GM12878 (cell line): ENCODE data around the gene CETP. TPM values are rescaled to one million over a fixed set of nuclear protein-coding genes. Genes with fewer than 3 reads are reported as not detected.

Experiments used
- ATAC-seq: fragments of 200-7000 bp; cut with Tn5 transposase; 3 replicates; pipeline ENCODE4 v1.9.1; 2020; ENCODE audit warnings: mild to moderate bottlenecking, moderate library complexity
- BruUV-seq: library from RNA; stranded (reverse); fragments of 400-500 nt; replicated peaks from 2 replicates; lab custom pipeline; 2021; lab: Mats Ljungman, UMichigan
- CTCF ChIA-PET: fragments of 300-600 bp; sonication (Branson Sonifier 250); formaldehyde crosslinking; extraction: SDS; loops from one replicate; lab custom pipeline; 2021; ENCODE audit warnings: inconsistent platforms; lab: Yijun Ruan, JAX
- POLR2A ChIA-PET: fragments of 350-600 bp; formaldehyde crosslinking; extraction: SDS; loops from one replicate; lab custom pipeline; 2021; ENCODE audit warnings: inconsistent platforms; lab: Charles Lee
- RAD21 ChIA-PET: fragments of 300-600 bp; sonication (Branson Sonifier 250); formaldehyde crosslinking; loops from one replicate; lab custom pipeline; 2023; ENCODE audit warnings: antibody characterized with exemption; ENCODE audit not compliant: unreplicated experiment; lab: Charles Lee
- SMC1A ChIA-PET: fragments of 300-600 bp; sonication (Branson Sonifier 250); formaldehyde crosslinking; loops from one replicate; lab custom pipeline; 2023; ENCODE audit not compliant: unreplicated experiment, uncharacterized antibody; lab: Charles Lee
- DNase-seq: peaks from one replicate; pipeline ENCODE4 v3.0.0-alpha.2; 2011; ENCODE audit warnings: low read depth, low spot score
- FAIRE-seq: peaks from 3 replicates; lab custom pipeline; 2011; peaks lifted over from hg19 to GRCh38; lab: Jason Lieb, UNC
- H2AFZ ChIP-seq: 2 replicates; pipeline ENCODE4 v1.6.0; 2011; ENCODE audit warnings: low read depth, low read length, control low read depth; ENCODE audit not compliant: control insufficient read depth
- H3K27ac ChIP-seq: 2 replicates; pipeline ENCODE4 v1.5.1; 2011; ENCODE audit warnings: control low read depth; ENCODE audit not compliant: control insufficient read depth, insufficient read depth
- H3K27me3 ChIP-seq, 2 experiments: replicated peaks in 1 of 2; 2 replicates each; pipeline versions ENCODE4 v1.6.0 to v1.6.1; 2011; ENCODE audit warnings: low read length in 1 of 2; ENCODE audit not compliant: control insufficient read depth in 2 of 2, insufficient read depth in 2 of 2
- H3K36me3 ChIP-seq, 2 experiments: 2 replicates each; pipeline ENCODE4 v1.5.1; 2011; ENCODE audit warnings: low read length in 1 of 2; ENCODE audit not compliant: control insufficient read depth in 2 of 2, insufficient read depth in 2 of 2
- H3K4me1 ChIP-seq: 2 replicates; pipeline ENCODE4 v1.6.1; 2011; ENCODE audit warnings: mild to moderate bottlenecking, low read length, moderate library complexity, mixed read lengths; ENCODE audit not compliant: control insufficient read depth, insufficient read depth
- H3K4me2 ChIP-seq: 2 replicates; pipeline ENCODE4 v1.6.0; 2011; ENCODE audit warnings: control low read depth; ENCODE audit not compliant: control insufficient read depth, insufficient read depth
- H3K4me3 ChIP-seq: fragments of 200-600 bp; sonication (generic); 2 replicates; pipeline ENCODE4 v1.5.1; 2016
- H3K79me2 ChIP-seq: 2 replicates; pipeline ENCODE4 v1.6.0; 2011; ENCODE audit warnings: low read length; ENCODE audit not compliant: control insufficient read depth, insufficient read depth
- H3K9ac ChIP-seq: 2 replicates; pipeline ENCODE4 v1.8.0; 2011; ENCODE audit warnings: low read length, control low read depth, mixed read lengths; ENCODE audit not compliant: control insufficient read depth, insufficient read depth
- H3K9me3 ChIP-seq: replicated peaks from 3 replicates; pipeline ENCODE4 v1.5.1; 2011; ENCODE audit warnings: mild to moderate bottlenecking, low read length; ENCODE audit not compliant: control insufficient read depth, insufficient read depth
- H4K20me1 ChIP-seq: 2 replicates; pipeline ENCODE4 v1.6.0; 2011; ENCODE audit not compliant: control insufficient read depth, insufficient read depth
- BCL3 ChIP-seq: IDR thresholded peaks from 2 replicates; pipeline ENCODE4 v1.6.1; 2011; ENCODE audit warnings: borderline replicate concordance, low read depth, mild to moderate bottlenecking, moderate library complexity, low read length; ENCODE audit not compliant: insufficient read depth, poor library complexity, severe bottlenecking
- BMI1 ChIP-seq: fragments of 450-650 bp; IDR thresholded peaks from 2 replicates; pipeline ENCODE4 v1.6.1; 2016; ENCODE audit warnings: mild to moderate bottlenecking, moderate library complexity, borderline replicate concordance
- DPF2 ChIP-seq: fragments of 450-650 bp; IDR thresholded peaks from 2 replicates; pipeline ENCODE4 v1.6.1; 2017; ENCODE audit warnings: mild to moderate bottlenecking
- EP300 ChIP-seq, 2 experiments: fragments of 150-350 bp in 1 of 2; IDR thresholded peaks; 2 replicates each; pipeline ENCODE4 v1.6.1; 2011 to 2012; ENCODE audit warnings: low read depth in 2 of 2, low read length in 2 of 2, borderline replicate concordance in 1 of 2, improper control_type of control experiment in 1 of 2, inconsistent platforms in 1 of 2; ENCODE audit not compliant: control insufficient read depth in 1 of 2
- GATAD2B ChIP-seq: fragments of 450-650 bp; conservative IDR thresholded peaks from 2 replicates; pipeline ENCODE4 v1.6.1; 2017; ENCODE audit warnings: low read depth, mild to moderate bottlenecking, moderate library complexity
- POLR2AphosphoS2 ChIP-seq: IDR thresholded peaks from 2 replicates; pipeline ENCODE4 v1.6.1; 2011; ENCODE audit warnings: low read depth, mild to moderate bottlenecking, low read length, improper control_type of control experiment, moderate library complexity
- POLR2AphosphoS5 ChIP-seq: IDR thresholded peaks from 2 replicates; pipeline ENCODE4 v1.6.1; 2011; ENCODE audit warnings: mild to moderate bottlenecking, low read length, inconsistent platforms
- RBBP5 ChIP-seq: fragments of 200-600 bp; sonication (generic); conservative IDR thresholded peaks from 2 replicates; pipeline ENCODE4 v1.6.1; 2016
- REST ChIP-seq: IDR thresholded peaks from 2 replicates; pipeline ENCODE4 v1.6.1; 2012; ENCODE audit warnings: mild to moderate bottlenecking, low read depth, low read length
- TCF12 ChIP-seq: IDR thresholded peaks from 2 replicates; pipeline ENCODE4 v1.6.1; 2011; ENCODE audit warnings: low read depth, mild to moderate bottlenecking, low read length
- TCF7 ChIP-seq: IDR thresholded peaks from 2 replicates; pipeline ENCODE4 v1.6.1; 2014; ENCODE audit warnings: antibody characterized with exemption, borderline replicate concordance
- WGBS: methylation state at CpG from one replicate; pipeline ENCODE4 v1.1.6; 2016; ENCODE audit warnings: low lambda C conversion rate; ENCODE audit not compliant: insufficient replicate concordance, insufficient coverage; ENCODE audit errors: missing lambda C conversion rate; 5-methylcytosine and 5-hydroxymethylcytosine counted together
- in situ Hi-C: fragments of 300-500 bp; cut with MboI; formaldehyde crosslinking; loops from 9 replicates; pipeline ENCODE4 v1.14.3; 2018; ENCODE audit warnings: mixed read lengths
- intact Hi-C: fragments of 100-400 bp; cut with micrococcal nuclease; formaldehyde crosslinking; loops from one replicate; pipeline ENCODE4 v1.14.2; 2022; ENCODE audit not compliant: unreplicated experiment
- polyA plus RNA-seq, 11 experiments: library from polyadenylated mRNA; depleted of rRNA in 4 of 11; unstranded in 6 of 11; stranded (reverse) in 5 of 11; fragments of >200 nt; fragmentation: Nextera tagmentation in 4 of 11; fragmentation: Illumina TruSeq in 1 of 11; extraction: Ambion mirVana in 4 of 11; extraction: Trizol in 1 of 11; gene quantifications; 1 replicate in 1 of 11; 2 replicates in 10 of 11; pipeline versions ENCODE4 v1.2.1 to v1.2.3, GENCODE V29; 2011 to 2016; ENCODE audit warnings: inconsistent platforms in 2 of 11, missing spikeins in 2 of 11, low read depth in 1 of 11
- total RNA-seq, 4 experiments: library from RNA; depleted of rRNA in 3 of 4; stranded (reverse); fragments of >200 nt in 3 of 4; fragmentation: Illumina TruSeq in 1 of 4; extraction: Trizol in 1 of 4; gene quantifications; 2 replicates each; pipeline versions ENCODE4 v1.2.1 to v1.2.3, GENCODE V29; 2013 to 2021
- TF ChIP-seq, protein P1 (sequence below): IDR thresholded peaks from 2 replicates; pipeline ENCODE4 v1.6.1; 2012; ENCODE audit warnings: low read length, inconsistent platforms

CETP gene
- total and polyA plus RNA-seq, 10 of the 15 experiments (the other 5 are each of a cell fraction or from before 2014, with no cell fraction given): 1.2 to 6.4 (median 2.1) TPM

DNA sequence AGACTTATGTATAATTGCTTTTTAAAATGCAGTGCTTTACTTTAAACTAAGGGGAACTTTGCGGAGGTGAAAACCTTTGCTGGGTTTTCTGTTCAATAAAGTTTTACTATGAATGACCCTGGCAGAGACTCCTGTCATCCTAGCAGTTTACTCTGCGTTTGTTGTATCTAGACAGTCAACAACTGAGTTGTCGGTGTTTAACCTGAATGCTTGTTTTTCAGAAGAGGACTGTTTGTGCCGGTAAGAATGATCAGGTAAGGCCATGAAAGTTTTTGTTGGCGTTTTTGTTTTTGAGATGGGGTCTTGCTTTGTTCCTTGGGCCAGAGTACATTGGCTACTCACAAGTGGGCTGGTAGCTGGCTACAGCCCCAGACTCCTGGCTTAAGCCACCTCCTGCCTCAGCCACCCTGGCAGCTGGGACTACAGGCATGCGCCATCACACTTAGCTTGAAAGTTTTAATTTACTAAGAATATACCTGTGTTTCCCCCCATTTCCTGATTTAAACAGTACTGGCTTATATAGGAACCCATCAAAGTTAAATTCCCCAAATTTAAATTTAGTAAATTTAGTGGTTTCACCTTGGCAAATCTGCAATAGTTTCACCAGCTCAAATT, 17.9 kb upstream of the CETP start (continued):
- no peak for TF ChIP-seq REST

DNA sequence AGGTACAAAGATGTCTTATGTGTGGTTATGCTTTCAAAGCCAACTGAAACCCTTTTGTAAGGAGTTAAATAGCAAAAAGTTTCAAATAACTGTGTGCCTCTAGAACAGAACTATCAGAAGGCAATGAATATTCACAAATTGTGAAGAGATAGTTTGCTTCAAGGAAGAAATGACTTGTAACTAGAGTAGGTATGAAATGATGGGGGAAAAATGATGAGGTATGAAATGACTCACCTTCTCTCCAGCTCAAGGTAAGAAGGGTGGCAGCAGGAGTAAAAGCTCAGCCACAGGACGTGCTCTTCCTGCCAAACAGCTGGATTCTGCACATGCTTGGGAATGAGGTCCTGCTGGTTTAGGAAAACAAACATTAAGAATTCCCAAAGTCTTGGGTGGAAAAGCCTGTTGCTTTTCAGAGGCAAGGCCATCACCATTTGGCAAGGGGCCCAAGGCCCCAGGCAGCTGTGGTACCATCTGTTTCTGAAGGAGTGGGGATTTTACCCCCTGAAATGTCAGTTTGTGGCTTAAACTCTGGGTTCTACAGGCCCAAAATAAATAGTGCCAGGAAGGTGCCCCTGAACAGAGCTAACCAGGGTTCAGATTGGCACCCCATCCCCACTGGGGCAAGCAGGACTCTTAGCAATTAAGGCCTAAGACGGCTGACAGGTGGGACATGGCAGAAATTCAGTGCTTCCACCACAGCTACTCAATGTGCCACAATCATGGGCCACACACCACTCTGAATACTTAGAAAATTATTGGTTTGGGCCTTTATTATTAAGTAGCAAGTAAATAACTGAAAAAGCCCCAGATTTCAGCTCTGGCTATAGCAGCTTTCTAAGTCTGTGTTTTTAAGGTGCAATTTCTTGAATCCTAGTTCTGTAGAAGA, 16.6 kb upstream of the CETP start:
- Histone ChIP-seq H3K27me3 (no peaks in the 10 kb centered on the region), H2AFZ (no peak overlapping the region), H3K9me3 (no peaks in the 10 kb centered on the region), H3K4me2 (no peak overlapping the region; the same call in 1 of the 2 replicates), H3K9ac (no peak overlapping the region), H3K36me3 (peaks cover 7 to 35% of the 10 kb centered on the region in 2 experiments), H3K27ac (peak overlapping the region; percentile 40; the same call in 1 of the 2 replicates), H3K4me1 (peaks cover 47% of the 10 kb centered on the region), H3K79me2 (no peaks in the 10 kb centered on the region; the same call in 1 of the 2 replicates), H3K4me3 (no peak overlapping the region), H4K20me1 (no peaks in the 10 kb centered on the region; the same call in 1 of the 2 replicates)
- BruUV-seq: no TSS peak
- intact Hi-C loops: no loop called here
- ATAC-seq (peak; percentile 34), FAIRE-seq (no peak), DNase-seq (peak; percentile 61)
- WGBS: 3% methylated on average over 2 of the region's 2 CpGs
- POLR2A ChIA-PET: interaction anchor here (0.5 to 21.1 kb wide), 11 partner anchors 8 to 598 kb away, joined by 3 to 306 read pairs (median 5); partner anchors contain the start of genes ADGRG5, CETP and HERPUD1
- CTCF ChIA-PET: interaction anchor here (0.5 to 3.9 kb wide), 11 partner anchors 8 to 85 kb away, joined by 3 to 45 read pairs (median 4); partner anchors contain the start of gene CETP
- RAD21 ChIA-PET: interaction anchor here (0.8 to 2.4 kb wide), 14 partner anchors 8 to 116 kb away, joined by 3 to 15 read pairs (median 4); partner anchors contain the start of gene NLRC5
- SMC1A ChIA-PET: interaction anchor here (0.8 to 3.3 kb wide), 13 partner anchors 9 to 97 kb away, joined by 3 to 18 read pairs (median 4); no protein-coding TSS in a partner anchor
- in situ Hi-C loops: no loop called here
- TF ChIP-seq POLR2AphosphoS5 (peak; percentile 84), RBBP5 (no peak), GATAD2B (0 out of 2 replicates have a peak, but pooled peaks have one; percentile 48), BCL3 (peak; percentile 52), EP300 (IDR thresholded peaks at IDR 0.05; ENCODE audit: borderline replicate concordance in 1 of 2, control insufficient read depth in 1 of 2, low read depth in 2 of 2, low read length in 2 of 2) (peak in 1 of 2 experiments; percentile 55; a peak in 1 of 4 replicates), TCF7 (0 out of 2 replicates have a peak, but pooled peaks have one; percentile 38), TCF12 (peak; percentile 27; the same call in 1 of the 2 replicates), POLR2AphosphoS2 (0 out of 2 replicates have a peak, but pooled peaks have one; percentile 45), DPF2 (peak; percentile 64; the same call in 1 of the 2 replicates), BMI1 (peak; percentile 47)
- TF ChIP-seq, protein P1, sequence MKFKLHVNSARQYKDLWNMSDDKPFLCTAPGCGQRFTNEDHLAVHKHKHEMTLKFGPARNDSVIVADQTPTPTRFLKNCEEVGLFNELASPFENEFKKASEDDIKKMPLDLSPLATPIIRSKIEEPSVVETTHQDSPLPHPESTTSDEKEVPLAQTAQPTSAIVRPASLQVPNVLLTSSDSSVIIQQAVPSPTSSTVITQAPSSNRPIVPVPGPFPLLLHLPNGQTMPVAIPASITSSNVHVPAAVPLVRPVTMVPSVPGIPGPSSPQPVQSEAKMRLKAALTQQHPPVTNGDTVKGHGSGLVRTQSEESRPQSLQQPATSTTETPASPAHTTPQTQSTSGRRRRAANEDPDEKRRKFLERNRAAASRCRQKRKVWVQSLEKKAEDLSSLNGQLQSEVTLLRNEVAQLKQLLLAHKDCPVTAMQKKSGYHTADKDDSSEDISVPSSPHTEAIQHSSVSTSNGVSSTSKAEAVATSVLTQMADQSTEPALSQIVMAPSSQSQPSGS: peak; percentile 70
